HG03064 (cell line): ENCODE measurements around the gene BHLHA15.

Experiments used
- ATAC-seq: cut with Tn5 transposase; IDR thresholded peaks from one replicate; pipeline ENCODE4 v1.9.1; 2021; ENCODE audit warnings: low read depth; ENCODE audit not compliant: unreplicated experiment

BHLHA15 gene

DNA sequence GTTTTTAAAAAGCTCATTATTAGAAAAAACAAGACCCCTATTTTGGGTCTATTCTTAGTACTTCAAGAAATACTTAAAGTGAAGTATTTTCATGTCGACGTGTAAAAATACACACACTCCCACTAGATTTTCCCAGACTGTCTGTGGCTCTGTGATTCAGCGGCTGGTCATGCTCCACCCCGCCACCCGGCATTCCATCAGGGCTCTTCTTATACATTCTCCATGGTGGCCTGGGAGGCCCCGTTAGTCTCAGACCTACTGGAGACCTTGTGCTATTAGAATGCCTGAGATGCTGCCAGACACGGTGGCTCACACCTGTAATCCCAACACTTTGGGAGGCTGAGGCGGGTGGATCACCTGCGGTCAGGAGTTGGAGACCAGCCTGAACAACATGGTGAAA is 27.7 kb downstream of the BHLHA15 start:
- ATAC-seq: no peak

DNA sequence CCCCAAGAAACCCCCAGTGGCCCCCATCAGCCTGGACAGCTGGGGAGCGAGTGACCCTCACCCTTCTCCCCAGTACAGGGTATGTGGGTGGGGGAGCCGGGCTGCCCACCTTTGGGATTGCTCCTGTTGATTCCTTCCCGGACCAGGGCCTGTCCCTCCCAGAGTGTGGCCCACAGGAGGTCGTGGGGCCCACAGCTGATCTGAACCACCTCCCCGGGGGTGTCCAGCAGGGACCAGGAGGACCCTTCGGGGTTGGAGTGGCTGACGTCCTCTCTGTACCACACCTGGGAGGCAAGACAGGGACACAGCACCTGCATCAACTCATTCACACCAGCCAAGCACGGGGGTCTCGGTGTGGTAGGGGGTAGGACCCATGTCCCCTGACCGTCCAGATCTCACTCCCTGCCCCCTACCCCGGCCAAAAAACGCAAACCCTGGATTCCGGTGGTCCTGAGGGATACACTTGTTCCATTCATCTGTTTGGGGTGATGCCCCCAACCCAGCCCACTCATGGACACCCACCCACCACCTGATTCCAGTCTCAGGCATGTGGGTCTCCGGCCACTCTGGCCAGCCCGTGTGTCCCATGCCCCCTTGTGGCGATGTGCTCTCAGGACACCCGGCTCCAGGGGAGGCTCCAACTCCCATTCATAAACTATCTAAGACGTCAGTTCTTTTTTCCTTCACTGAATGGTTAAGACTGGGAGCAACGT is 29.9 kb downstream of the BHLHA15 start:
- no peak for ATAC-seq

DNA sequence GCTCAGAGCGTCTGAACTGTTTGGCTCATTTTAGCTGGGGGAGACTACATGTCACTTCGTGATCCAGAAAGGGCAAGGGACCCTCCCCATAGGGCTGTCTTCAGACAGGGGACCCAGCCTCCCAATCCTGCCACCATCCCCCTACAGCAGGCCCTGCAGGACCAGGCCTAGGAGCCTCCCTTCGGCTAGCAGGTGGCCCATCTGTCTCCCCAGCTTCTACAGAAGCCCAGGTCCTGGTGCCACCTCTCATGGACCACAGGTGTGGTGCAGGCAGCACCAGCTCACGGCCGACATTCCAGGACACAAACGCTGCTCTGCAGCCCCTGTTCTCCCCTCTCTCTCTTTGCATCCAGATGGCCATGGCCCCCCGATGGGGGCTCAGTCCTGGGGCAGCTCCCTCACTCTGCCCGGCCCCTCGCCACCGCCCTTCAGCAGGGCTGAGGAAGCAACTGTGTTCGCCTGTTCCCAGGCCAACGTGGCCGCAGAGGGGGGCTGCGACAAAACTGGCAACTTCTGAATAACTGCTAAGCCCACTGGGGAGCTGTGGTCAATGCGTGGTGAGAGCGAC is 30.5 kb downstream of the BHLHA15 start:
- ATAC-seq: no peak

DNA sequence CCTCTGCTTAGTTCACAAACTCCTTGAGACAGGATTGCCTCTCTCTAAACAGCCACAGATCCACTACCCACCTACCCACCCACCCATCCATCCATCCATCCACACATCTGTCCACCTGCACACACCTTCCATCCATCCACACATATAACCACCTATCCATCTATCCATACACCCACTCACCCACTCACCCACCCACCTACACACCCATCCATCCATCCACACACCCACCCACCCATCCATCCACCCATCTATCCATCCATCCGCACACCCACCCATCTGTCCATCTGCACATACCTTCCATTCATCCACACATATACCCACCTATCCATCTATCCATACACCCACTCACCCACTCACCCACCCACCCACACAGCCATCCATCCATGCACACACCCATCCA is 31.1 kb downstream of the BHLHA15 start:
- no peak for ATAC-seq

DNA sequence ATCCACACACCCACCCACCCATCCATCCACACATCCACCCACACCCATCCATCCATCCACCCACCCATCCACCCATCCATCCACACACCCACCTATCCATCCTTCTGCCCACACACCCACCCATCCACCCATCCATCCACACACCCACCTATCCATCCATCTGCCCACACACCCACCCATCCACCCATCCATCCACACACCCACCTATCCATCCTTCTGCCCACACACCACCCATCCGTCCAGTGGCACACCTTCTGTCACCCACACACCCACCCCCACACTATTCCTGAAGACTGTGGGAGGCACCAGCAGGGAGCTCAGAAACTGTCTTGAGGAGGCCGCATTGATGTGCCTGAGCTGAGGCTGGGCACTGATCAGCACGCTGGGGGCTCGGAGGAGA is 31.7 kb downstream of the BHLHA15 start:
- no peak for ATAC-seq

DNA sequence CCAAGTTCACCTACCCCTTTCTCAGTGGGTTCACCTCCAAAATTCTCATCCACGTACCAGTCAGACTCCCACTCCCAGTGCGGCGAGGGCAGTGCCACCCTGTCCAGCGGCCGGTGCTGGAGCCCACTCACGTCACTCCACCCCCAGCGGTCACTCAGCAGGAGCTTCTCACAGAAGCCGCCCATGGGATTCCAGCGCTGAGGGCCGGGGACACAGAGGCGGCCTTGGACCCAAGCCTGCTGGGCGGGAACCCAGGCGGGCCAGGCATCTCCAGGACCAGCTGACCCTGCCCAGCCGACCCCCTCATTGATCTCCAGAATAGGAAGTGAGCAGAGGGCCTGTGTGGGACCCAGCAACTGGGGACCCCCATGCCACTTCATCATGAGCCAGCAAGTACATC is 33.6 kb downstream of the BHLHA15 start:
- no peak for ATAC-seq

DNA sequence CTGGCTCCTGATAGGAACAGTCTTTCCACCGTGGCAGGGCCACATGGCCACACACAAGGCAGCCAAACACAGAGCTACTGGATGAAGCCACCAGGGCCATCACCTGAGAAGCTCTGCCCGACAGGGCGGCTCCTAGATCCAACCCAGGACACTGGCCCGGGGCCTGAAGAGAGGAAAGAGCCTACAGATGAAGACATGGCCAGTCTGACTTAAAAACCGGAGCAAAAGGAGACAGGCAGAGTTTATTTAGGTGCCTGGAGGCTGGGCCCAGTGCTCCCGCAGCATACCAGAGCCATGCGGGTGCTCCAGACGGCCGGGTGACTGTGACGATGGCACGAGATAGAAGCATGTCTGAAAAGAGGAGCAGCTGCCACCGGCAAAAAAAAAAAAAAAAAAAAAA is 36.9 kb downstream of the BHLHA15 start:
- no peak for ATAC-seq

DNA sequence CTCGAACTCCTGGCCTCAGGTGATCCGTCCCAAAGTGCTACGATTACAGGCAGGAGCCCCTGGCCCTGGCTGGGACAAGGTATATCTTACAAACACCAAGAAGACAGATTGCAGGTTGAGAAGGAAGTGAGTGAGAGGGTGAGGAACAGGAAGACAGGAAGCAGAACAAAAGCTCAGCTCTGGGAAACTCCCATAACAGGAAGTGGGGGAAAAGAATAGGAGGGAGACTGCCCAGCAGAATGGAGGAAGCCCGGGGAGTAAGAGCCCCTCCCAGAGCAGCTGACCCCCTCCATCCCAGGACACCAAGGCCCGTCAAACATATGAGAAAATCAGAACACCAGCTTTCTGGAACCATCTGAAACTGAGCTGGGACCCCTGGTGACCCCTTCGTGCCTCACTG is 37.9 kb downstream of the BHLHA15 start:
- ATAC-seq: no peak

DNA sequence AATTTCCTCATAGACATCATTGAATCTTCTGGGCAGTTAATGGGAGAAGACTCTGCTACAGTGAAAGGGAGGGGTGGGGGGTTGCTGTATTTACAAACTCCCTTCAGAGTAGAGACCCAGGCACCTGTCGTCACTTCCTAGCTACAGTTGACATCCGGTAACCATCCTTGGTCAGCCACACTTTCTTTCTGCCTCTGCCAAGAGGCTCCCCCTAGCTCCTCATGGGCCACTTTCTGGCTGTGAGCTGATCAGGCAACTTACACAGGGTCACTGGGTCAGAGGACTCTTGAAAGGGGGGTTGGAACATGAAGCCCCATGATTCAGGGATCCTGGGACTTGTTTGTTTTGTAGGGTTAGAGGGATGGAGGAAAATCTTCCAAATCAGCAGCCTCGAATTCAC is 39.5 kb downstream of the BHLHA15 start:
- ATAC-seq: no peak

DNA sequence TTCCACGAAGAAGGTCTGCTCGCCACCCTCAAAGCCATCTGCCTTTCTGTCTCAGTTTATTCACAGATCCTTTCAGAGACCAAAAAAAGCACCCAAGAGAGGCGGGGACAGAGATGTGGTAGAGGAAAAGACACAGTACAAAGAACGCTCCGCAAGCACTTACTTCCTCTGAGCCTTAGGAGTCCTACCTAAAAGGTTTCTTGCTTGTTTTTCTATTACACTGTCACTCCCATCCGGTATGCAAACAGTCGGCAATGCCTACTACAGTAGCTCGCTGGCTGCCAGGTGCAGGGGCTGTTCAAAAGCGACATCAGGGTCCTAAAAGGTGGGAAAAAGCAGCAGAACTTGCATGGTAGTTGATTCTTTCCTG is 40.0 kb downstream of the BHLHA15 start:
- peak; percentile 18 for ATAC-seq

DNA sequence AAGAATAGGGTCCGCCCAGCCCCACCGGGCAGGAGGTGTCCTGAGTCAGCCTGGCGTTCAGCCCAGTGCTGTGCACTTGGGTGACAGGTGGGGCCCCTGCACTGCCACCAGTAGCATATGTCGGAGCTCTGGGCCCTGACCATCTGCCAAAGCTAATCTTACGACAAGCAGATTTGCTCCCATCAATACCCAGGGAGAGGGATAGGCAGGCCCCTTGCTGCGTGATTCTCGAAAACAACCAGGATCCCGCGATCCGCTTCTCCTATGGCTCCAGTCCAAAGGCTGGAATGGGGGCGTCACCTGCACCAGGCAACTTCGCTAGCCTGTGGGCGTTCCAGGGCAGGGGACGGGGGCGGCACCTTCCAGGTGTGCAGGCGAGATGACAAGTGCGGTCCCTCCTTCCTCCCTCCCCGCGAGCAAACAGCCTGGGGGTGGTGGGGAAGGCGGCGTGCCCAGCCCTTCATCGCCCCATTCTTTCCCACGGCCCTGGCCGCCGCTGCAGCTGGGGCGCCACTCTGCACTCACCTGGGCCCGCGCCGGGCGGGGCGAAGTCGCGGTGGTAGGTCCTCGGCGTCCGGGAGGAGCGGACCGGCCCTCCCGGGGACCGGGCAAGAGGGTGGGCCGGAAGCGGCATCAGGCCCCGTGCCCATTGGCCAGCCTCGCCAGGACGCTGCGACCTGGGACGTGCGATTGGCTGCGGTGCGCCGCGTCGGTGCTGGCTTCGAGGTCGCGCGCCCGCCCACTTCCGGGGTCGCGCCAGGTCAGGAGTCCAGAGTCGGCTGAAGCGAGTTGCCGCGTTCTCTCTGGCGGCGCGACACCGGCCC is 40.6 kb downstream of the BHLHA15 start, which contains the start of gene TECPR1:
TECPR1 (minus strand) TSS at position 632 of the 824 bp plus-strand sequence. CDS start 6,086 bp downstream, outside the sequence.
- ATAC-seq: peak; percentile 98

DNA sequence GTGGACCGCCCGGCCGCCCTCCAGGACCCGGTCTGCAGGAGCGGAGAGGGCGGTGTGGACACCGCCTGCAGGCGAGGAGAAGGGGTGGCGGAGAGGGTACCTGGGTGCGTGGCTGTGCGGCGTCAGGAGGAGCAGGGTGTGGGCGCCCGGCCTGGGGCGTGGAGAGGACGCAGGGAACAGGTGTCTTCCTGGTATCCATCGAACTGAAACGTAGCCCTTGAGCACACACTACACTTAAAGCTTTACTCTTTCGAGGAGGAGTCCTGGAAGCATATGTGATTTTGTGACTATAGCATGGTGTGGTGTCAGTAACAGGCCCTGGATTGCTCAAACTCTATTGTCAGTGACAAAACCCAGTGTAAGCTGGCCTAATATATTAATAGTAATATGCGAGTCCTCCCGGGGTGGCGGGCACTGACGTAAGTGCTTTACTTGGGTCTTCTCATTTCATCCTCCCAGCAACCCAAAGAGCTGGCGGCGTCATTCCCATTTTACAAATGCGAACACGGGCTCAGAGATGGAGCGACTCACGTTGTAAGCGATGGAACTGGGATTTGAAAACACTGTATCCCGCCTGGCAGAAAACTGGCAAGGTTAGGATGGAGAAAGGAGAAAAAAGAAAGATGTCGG is 41.3 kb downstream of the BHLHA15 start:
- ATAC-seq: peak; percentile 25

DNA sequence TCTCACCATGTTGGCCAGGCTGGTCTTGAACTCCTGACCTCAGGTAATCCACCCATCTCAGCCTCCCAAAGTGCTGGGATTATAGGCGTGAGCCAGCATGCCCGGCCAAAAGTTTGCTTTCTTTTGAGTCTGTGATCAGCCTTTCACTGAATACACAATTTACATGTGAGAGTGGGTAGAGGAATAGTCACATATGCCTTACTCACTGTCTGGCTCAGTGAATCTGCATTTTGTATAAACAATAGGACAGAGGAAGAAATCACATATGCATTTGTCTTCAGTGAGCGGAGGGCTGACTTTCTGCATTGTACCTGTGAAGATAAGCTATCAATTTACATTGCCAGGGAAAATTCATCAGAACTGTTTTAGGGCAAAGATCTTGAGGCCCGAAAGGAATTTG is 43.3 kb downstream of the BHLHA15 start:
- ATAC-seq: no peak

DNA sequence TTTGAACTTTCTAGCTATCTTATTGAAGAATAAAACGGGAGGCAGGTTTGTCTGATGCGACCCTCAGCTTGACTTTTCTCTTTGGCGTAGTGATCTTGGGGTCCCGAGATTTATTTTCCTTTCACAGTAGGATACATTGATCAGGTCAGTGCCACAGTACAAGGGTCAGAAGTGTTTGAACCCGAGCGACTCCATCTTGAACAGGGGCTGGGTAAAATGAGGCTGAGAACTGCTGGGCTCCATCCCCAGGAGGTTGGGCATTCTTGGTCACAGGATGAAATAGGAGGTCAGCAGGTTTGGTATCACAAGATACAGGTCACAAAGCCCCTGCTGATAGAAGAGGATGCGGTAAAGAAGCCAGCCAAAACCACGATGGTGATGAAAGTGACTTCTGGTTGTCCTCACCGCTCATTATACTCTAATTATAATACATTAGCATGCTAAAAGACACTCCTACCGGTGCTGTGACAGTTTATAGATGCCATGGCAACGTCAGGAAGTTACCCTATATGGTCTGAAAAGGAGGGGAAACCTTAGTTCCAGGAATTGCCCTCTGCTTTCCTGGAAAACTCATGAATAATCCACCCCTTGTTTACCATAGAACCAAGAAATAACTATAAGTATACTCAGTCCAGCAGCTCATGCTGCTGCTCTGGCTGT is 43.8 kb downstream of the BHLHA15 start:
- no peak for ATAC-seq

DNA sequence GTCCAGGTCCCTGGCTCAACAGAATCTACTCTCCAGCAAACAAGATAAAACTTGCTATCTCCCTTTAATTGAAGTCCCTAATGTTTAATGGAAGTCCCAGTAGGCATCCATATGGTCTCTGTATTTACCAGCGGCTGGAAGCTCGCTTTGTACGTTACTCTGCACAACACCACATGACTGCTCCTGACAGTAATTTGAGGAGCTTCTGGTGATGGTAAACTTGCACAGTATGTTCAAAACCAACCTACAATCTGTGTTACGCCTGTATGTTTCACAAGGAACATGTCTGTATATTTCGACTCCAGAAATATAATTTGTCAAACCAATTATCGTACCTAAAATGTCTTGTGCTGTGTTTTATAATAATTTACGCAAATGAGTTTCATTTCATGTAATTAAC is 45.2 kb downstream of the BHLHA15 start:
- no peak for ATAC-seq

DNA sequence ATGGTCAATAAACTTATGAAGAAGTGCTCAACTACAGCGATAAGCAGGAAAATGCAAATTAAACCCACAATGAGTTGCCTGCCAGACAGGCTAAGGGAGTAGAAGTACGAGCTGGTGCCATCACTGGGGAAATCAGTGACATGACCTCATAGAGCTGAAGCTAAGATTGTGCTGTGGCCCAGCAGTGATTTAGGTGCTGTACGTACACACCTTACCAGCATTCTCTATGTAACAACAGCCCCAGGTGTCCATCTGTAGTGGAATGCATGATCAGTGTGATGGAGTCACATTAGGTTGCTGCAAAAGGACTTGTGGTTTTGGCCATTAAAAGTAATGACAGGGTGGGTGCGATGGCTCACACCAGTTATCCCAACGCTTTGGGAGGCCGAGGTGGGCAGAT is 46.5 kb downstream of the BHLHA15 start:
- ATAC-seq: no peak
